GM21737 (cell line): ENCODE measurements around the gene CLDN14.

Experiments
- ATAC-seq: cut with Tn5 transposase; IDR thresholded peaks from one replicate; pipeline ENCODE4 v1.9.1; 2021; ENCODE audit warnings: mild to moderate bottlenecking, moderate library complexity; ENCODE audit not compliant: unreplicated experiment

CLDN14 gene

GRCh38 chr21:36436829-36437744, 42.8 kb downstream of the CLDN14 start:
- ATAC-seq = no peak

DNA sequence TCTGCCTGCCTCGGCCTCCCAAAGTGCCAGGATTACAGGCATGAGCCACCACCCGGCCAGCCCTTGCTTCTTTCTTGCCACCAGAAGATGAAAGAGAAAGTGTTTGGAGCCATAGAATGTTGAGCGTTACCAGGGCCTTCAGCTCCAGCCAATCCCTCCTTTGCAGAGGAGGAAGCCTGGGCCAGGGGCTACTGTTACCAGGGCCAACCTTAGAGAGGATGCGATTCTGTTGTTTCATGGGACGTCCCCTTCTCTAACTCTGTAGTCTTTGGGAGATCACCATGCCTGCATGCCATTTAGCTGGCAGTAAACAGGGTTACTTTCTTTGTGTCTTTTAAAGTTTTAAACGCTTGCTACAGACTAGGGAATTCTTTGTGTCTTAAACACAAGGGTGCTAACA, 45.8 kb downstream of the CLDN14 start:
- no peak for ATAC-seq

GRCh38 chr21:36433059-36433709, 46.7 kb downstream of the CLDN14 start:
- ATAC-seq = no peak

DNA sequence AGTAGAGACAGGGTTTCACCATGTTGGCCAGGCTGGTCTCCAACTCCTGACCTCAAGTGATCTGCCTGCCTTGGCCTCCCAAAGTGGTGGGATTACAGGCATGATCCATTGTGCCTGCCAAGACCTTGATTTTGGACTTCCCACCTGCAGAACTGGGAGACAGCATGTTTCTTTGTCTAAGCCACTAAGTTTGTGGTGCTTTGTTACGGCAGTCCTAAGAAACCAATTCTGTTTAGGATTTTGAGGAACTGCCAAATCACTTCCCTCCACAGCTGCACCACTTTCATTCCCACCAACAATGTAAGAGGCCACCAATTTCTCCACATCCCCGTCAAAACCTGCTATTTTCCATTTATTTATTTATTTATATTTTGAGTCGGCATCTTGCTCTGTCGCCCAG, 48.7 kb downstream of the CLDN14 start:
- ATAC-seq = no peak

- ATAC-seq = no peak
Observed at GRCh38 chr21:36430841-36431240, 49.1 kb downstream of the CLDN14 start.

DNA sequence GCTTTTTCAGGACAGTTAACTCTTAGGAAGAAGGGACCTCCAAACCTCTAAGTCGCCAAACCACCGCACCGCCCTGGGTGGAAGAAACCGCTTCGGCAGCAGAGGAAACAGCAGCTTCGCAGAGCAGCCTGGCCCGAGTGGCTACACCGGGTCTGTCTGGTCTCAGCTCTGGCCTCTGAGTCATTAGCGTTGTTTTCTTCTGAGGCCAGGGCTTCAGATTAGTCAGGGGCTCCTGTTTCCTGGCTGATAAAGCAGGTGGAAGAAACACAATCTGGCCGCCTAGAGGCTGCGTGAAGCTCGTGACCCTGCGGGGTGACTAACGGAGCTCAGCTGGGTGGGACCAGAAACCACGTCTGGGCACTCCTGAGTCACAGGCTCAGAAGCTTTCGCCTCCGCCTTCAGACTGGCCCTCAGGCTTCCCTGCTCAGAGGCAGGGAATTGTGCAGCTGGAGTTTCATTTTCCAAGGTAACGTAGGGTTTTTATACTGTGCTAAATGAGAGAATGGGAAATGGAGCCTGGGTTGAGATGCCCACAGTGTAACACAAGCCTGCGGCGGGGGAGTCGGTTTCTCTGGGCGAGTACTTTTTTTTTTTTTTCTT, 49.9 kb downstream of the CLDN14 start:
- peak; percentile 86 for ATAC-seq

DNA sequence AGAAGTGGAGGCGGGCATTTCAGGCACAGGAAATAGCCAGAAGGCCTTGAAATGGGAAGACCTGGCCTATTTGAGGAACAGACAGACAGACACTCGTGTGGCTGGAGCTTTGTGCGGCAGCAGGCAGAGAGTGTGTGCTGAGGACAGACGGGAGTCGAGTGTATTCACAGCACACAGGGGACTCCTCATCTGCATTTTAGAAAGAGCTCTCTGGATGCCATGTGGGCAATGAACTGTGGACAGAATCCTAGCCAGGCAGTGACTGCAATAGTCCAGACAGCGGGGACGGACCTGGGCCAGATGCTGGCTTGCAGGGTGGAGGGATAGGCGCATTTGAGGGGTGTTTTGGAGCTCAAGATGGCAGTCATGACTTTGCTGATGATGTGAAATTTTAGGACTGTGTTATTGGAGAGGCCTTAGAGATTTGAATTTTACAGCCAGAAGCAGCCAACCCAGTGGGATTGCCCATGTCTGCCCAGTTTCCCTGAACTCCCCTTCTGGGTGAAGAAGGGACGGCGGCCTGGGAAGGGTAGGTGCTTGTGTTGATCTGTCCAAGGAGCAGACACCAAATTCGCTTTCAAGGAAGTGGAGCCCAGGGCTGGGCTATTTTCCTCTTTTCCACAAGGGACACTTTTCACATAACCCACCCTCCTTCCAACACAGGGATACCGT, 51.0 kb downstream of the CLDN14 start:
- ATAC-seq = no peak

- ATAC-seq = no peak
Observed at GRCh38 chr21:36427502-36427901, 52.4 kb downstream of the CLDN14 start.

DNA sequence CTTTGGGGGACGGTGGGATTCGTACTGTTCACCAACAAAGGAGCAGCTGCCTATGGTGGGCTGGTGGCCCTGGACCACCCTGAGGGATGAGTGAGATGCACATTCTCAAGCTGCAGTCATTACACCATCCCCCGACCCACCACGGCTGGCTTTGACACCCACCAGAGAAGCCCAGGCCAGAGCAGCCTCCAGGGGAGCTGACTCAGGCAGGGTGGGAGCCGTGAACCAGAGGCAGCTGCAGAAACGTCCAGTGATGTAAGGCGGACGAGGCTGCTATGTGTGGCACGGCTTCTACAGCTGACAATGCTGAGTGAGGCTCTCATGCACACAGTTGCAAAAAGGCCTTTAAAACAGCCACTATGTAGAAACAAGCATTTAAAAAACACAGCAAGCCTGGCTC, 54.6 kb downstream of the CLDN14 start:
- ATAC-seq = no peak

DNA sequence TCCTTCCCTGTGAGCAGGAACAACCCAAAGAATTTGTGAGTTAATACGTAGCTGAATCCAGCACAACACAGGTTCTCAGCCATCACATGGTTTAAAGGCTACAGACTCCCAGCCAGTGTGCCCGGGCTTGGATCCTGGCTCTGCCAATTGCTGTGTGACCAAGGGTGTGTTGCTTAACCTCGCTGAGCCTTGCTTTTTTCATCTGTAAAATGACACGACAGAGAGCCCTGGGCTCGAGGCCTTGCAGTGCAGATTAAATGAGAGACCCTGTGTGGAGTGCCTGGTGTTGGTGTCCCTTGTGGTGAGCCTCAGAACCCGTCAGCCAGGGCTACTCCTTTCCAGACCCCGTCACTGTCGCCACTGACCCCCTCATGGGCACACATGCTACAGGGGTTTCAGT, 55.3 kb downstream of the CLDN14 start:
- ATAC-seq = no peak

DNA sequence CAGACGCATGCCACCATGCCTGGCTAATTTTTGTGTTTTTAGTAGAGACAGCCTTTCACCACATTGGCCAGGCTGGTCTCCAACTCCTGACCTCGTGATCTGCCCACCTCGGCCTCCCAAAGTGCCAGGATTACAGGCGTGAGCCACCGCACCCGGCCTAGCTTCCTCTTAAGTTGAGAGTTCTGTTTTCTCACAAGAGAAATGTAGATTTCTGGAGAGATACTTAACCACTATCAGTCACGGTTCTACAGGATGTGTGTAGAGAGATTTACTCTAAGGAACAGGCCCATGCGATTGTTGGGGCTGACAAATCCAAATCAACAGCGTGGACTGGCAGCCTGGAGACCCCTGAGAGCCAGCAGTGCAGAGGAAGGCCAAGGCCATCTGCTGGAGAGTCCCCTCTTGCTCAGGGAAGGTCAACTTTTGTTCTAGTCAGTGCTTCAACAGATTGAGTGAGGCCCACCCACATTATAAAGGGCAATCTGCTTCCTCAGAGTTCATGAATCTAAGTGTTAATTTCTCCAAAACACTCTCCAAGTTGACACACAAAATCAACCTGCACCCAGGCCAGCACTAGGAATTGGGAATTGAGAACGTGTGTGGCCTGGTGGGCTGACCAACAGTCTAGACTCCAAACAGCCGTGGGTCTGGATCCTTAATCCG, 56.0 kb downstream of the CLDN14 start:
- ATAC-seq = no peak

DNA sequence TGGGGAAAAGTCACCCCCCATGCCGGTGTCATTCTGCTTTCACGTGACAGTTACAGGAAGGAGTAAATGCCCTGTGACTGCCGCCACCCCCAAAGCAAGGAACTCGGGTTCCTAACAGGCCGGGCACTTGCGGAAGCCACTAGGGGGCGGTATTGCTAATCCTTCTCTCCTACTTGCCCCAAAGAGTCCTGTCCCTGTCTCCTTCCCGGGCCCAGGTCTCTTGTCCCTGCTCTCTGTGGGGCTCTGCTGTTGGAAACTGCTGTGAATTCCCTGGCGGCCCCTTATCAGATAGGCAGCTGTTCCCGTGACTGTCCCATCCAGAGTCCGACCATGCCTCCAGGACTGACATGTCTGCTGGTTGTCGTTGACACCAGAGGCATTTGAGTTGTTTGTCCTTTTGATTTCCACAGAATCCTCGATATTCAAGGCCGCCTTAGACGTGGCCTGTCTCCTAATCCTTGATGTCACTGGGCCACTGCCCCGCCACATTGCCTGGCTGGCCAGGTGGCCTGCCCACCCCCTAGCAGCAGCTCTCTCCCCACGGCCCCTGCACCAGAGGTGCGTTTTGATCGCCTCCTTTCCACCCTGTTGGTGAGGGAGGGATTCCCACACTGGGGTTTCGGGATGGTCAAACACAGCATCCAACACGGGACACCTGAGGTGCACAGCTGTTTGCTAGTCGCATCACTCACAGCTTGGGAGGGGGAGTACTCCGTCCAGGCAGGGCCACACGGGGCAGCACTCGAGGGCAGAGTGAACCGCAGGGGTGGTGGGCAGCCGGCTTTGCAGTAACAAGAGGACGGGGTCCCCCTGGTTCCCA, 57.4 kb downstream of the CLDN14 start:
- no peak for ATAC-seq

- ATAC-seq = no peak
Observed at GRCh38 chr21:36420571-36421339, 59.2 kb downstream of the CLDN14 start.

DNA sequence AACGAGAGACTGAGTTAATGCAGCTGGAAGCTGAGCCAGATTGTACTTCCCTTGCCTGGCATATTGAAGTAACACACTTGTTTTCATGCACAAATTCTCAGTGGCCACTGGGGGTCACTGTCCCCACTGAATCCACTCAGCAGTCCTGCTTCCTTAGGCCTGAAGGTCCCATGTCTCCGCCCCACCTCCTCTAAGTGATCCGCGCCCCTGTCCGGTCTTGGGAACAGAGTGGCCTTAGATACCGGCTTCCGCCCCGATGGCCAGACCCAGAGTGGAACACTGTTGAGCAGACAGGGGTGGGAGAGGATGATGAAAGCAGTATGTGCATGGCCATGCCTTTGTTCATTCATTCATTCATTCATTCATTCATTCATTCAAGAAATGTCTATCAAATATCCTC, 59.9 kb downstream of the CLDN14 start:
- no peak for ATAC-seq

- no peak for ATAC-seq
Observed at GRCh38 chr21:36419241-36419640, 60.7 kb downstream of the CLDN14 start.

- no peak for ATAC-seq
Observed at GRCh38 chr21:36415375-36415774, 64.5 kb downstream of the CLDN14 start.

- ATAC-seq = no peak
Observed at GRCh38 chr21:36412916-36413315, 67.0 kb downstream of the CLDN14 start.

GRCh38 chr21:36411301-36411700, 68.6 kb downstream of the CLDN14 start:
- ATAC-seq = no peak
